Measurements from ENCODE around the gene ZNF423.

- TF ChIP-seq, protein P1, sequence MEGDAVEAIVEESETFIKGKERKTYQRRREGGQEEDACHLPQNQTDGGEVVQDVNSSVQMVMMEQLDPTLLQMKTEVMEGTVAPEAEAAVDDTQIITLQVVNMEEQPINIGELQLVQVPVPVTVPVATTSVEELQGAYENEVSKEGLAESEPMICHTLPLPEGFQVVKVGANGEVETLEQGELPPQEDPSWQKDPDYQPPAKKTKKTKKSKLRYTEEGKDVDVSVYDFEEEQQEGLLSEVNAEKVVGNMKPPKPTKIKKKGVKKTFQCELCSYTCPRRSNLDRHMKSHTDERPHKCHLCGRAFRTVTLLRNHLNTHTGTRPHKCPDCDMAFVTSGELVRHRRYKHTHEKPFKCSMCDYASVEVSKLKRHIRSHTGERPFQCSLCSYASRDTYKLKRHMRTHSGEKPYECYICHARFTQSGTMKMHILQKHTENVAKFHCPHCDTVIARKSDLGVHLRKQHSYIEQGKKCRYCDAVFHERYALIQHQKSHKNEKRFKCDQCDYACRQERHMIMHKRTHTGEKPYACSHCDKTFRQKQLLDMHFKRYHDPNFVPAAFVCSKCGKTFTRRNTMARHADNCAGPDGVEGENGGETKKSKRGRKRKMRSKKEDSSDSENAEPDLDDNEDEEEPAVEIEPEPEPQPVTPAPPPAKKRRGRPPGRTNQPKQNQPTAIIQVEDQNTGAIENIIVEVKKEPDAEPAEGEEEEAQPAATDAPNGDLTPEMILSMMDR (conservative IDR thresholded peaks at IDR 0.05; ENCODE audit: low read depth, low read length) = no peak
- no peak for TF ChIP-seq EZH2 (IDR thresholded peaks at IDR 0.05; ENCODE audit: borderline replicate concordance, low read depth, low read length, poor library complexity, severe bottlenecking)
Observed at GRCh38 chr16:49519008-49519656, 336.8 kb downstream of the ZNF423 start.
